ENCODE measurements around the gene ANO2. TPM values are rescaled to one million over a fixed set of nuclear protein-coding genes. Genes with fewer than 3 reads are reported as not detected.
A peak's percentile ranks its signal among the peaks of the same experiment; 100 is the strongest.

ANO2 gene
- total and polyA plus RNA-seq, 2 donors (not counting 3 experiments of a cell fraction or from before 2014, with no cell fraction given) = 15.4 to 65.0 TPM

- Histone ChIP-seq H3K79me2 (ENCODE audit: control insufficient read depth, insufficient read depth, low read length) (no peaks in the 10 kb centered on the region), H4K20me1 (replicated peaks; ENCODE audit: control insufficient read depth, extremely low read depth, insufficient read depth, low read length) (no peaks in the 10 kb centered on the region), H2AFZ (ENCODE audit: low read depth, low read length) (peak overlapping the region; percentile 54), H3K9me3 (replicated peaks; ENCODE audit: control insufficient read depth, insufficient read depth, low read length) (no peaks in the 10 kb centered on the region), H3K9ac (replicated peaks; ENCODE audit: extremely low read depth, insufficient read depth, low read length) (peak overlapping the region; percentile 13), H3K36me3 (ENCODE audit: control insufficient read depth in 2 of 2, extremely low read depth in 1 of 2, insufficient read depth in 2 of 2, low read length in 2 of 2) (peaks cover 0 to 9% of the 10 kb centered on the region in 2 experiments), H3K4me2 (ENCODE audit: insufficient read depth, low read length) (peak overlapping the region; percentile 46), H3K4me3 (replicated peaks in 1 of 3; ENCODE audit: insufficient read depth in 1 of 3, low read depth in 1 of 3, low read length in 3 of 3) (no peak overlapping the region), H3K9me1 (replicated peaks; ENCODE audit: control insufficient read depth, extremely low read depth, insufficient read depth, low read length) (no peaks in the 10 kb centered on the region), H3K27ac (ENCODE audit: insufficient read depth, low read depth, low read length) (peak overlapping the region; percentile 34), H3K27me3 (ENCODE audit: control insufficient read depth in 2 of 2, insufficient read depth in 2 of 2, low read length in 2 of 2) (no peaks in the 10 kb centered on the region), H3K4me1 (ENCODE audit: control insufficient read depth, extremely low read depth, insufficient read depth, low read length) (peaks cover 16% of the 10 kb centered on the region)
- BruUV-seq (replicated peaks) = no TSS peak
- peak; percentile 37 for DNase-seq (ENCODE audit: low read depth, low spot score)
- peak; percentile 55 for FAIRE-seq
- intact Hi-C loops (cut with micrococcal nuclease) (loop anchor here (2.0 kb wide), 1 partner anchor 38 kb away; no protein-coding TSS in a partner anchor), dilution Hi-C loops (cut with MboI; ENCODE audit: extremely low pct_ligation_motif_present, low sequenced_read_pairs) (no loop called here)
- TF ChIP-seq JUN (IDR thresholded peaks at IDR 0.05; ENCODE audit: borderline replicate concordance, insufficient read depth, insufficient read length, low read depth) = no peak
- TF ChIP-seq POLR2AphosphoS5 (IDR thresholded peaks at IDR 0.05; ENCODE audit: insufficient read depth, low read depth, low read length) = no peak
- no peak for TF ChIP-seq EZH2 (IDR thresholded peaks at IDR 0.05; ENCODE audit: borderline replicate concordance, low read depth, low read length, severe bottlenecking)
- no peak for TF ChIP-seq POLR2A (IDR thresholded peaks at IDR 0.05; ENCODE audit: low read depth, low read length)
- TF ChIP-seq FOS (IDR thresholded peaks at IDR 0.05; ENCODE audit: borderline replicate concordance, insufficient read depth, low read length) = no peak
- TF ChIP-seq GATA2 (IDR thresholded peaks at IDR 0.05; ENCODE audit: insufficient read depth, insufficient read length, low read depth, low read length) = no peak
- ChIA-PET POLR2A (no interaction called here), CTCF (interaction anchor here (1.1 to 3.2 kb wide), 3 partner anchors 10 to 24 kb away, joined by 3 to 9 read pairs (median 5); no protein-coding TSS in a partner anchor)
These were observed 320.4 kb downstream of the ANO2 start for GRCh38 chr12:5624486-5625272.

GRCh38 chr12:5623411-5623810 is 321.6 kb downstream of the ANO2 start:
- no peaks in the 10 kb centered on the region for H3K27me3 ChIP-seq (ENCODE audit: control insufficient read depth in 2 of 2, insufficient read depth in 2 of 2, low read length in 2 of 2)
- FAIRE-seq (no peak), DNase-seq (ENCODE audit: low read depth, low spot score) (no peak)
- no peak overlapping the region for H3K4me2 ChIP-seq (ENCODE audit: insufficient read depth, low read length)
- intact Hi-C loops (cut with micrococcal nuclease) (no loop called here), dilution Hi-C loops (cut with MboI; ENCODE audit: extremely low pct_ligation_motif_present, low sequenced_read_pairs) (no loop called here)
- H4K20me1 ChIP-seq (replicated peaks; ENCODE audit: control insufficient read depth, extremely low read depth, insufficient read depth, low read length) = no peaks in the 10 kb centered on the region
- H3K4me3 ChIP-seq (replicated peaks in 1 of 3; ENCODE audit: insufficient read depth in 1 of 3, low read depth in 1 of 3, low read length in 3 of 3) = no peak overlapping the region
- H3K36me3 ChIP-seq (ENCODE audit: control insufficient read depth in 2 of 2, extremely low read depth in 1 of 2, insufficient read depth in 2 of 2, low read length in 2 of 2) = peaks cover 0 to 7% of the 10 kb centered on the region in 2 experiments
- H3K9me3 ChIP-seq (replicated peaks; ENCODE audit: control insufficient read depth, insufficient read depth, low read length) = no peaks in the 10 kb centered on the region
- POLR2A ChIA-PET = no interaction called here
- no TSS peak for BruUV-seq (replicated peaks)
- H3K4me1 ChIP-seq (ENCODE audit: control insufficient read depth, extremely low read depth, insufficient read depth, low read length) = peaks cover 16% of the 10 kb centered on the region
- H3K9ac ChIP-seq (replicated peaks; ENCODE audit: extremely low read depth, insufficient read depth, low read length) = no peak overlapping the region
- no peak overlapping the region for H2AFZ ChIP-seq (ENCODE audit: low read depth, low read length)
- H3K79me2 ChIP-seq (ENCODE audit: control insufficient read depth, insufficient read depth, low read length) = no peaks in the 10 kb centered on the region
- H3K9me1 ChIP-seq (replicated peaks; ENCODE audit: control insufficient read depth, extremely low read depth, insufficient read depth, low read length) = no peaks in the 10 kb centered on the region
- TF ChIP-seq EZH2 (IDR thresholded peaks at IDR 0.05; ENCODE audit: borderline replicate concordance, low read depth, low read length, severe bottlenecking) (no peak), CTCF (IDR thresholded peaks at IDR 0.05; ENCODE audit: extremely low read depth in 1 of 2, insufficient read depth in 1 of 2, low read depth in 1 of 2, low read length in 2 of 2) (no peak), POLR2A (IDR thresholded peaks at IDR 0.05; ENCODE audit: low read depth, low read length) (no peak), MYC (IDR thresholded peaks at IDR 0.05; ENCODE audit: low read depth, low read length) (no peak), FOS (IDR thresholded peaks at IDR 0.05; ENCODE audit: borderline replicate concordance, insufficient read depth, low read length) (no peak), JUN (IDR thresholded peaks at IDR 0.05; ENCODE audit: borderline replicate concordance, insufficient read depth, insufficient read length, low read depth) (no peak), MAX (IDR thresholded peaks at IDR 0.05; ENCODE audit: insufficient read depth, insufficient read length) (no peak), POLR2AphosphoS5 (IDR thresholded peaks at IDR 0.05; ENCODE audit: insufficient read depth, low read depth, low read length) (no peak), GATA2 (IDR thresholded peaks at IDR 0.05; ENCODE audit: insufficient read depth, insufficient read length, low read depth, low read length) (no peak)
- CTCF ChIA-PET = interaction anchor here (1.0 kb wide), 1 partner anchor 26 kb away, joined by 3 read pairs; no protein-coding TSS in a partner anchor
- no peak overlapping the region for H3K27ac ChIP-seq (ENCODE audit: insufficient read depth, low read depth, low read length)
